HFF-Myc (cell line): ENCODE data around the gene CPA4.

Experiments used
- DNase-seq: peaks from one replicate; pipeline ENCODE4 v3.0.0-alpha.2; 2011; ENCODE audit warnings: low read depth; ENCODE audit errors: extremely low read depth
- H3K4me3 ChIP-seq: replicated peaks from 2 replicates; pipeline ENCODE4 v1.5.1; 2011; ENCODE audit warnings: low read depth, mild to moderate bottlenecking, control low read depth, low read length
- CTCF ChIP-seq: IDR thresholded peaks from 2 replicates; pipeline ENCODE4 v1.5.1; 2012; ENCODE audit warnings: mild to moderate bottlenecking, low read depth, low read length, control low read depth; ENCODE audit errors: missing control alignments

The CPA4 gene

GRCh38 chr7:130365088-130365487 is 72.1 kb downstream of the CPA4 start:
- no peak for DNase-seq
- H3K4me3 ChIP-seq: no peak overlapping the region
- TF ChIP-seq CTCF: no peak

- H3K4me3 ChIP-seq: no peak overlapping the region
- peak; percentile 72 for DNase-seq
- no peak for TF ChIP-seq CTCF
Measured at GRCh38 chr7:130365511-130366441, 72.8 kb downstream of the CPA4 start.

GRCh38 chr7:130366564-130366963 is 73.6 kb downstream of the CPA4 start:
- H3K4me3 ChIP-seq: no peak overlapping the region
- no peak for DNase-seq

GRCh38 chr7:130367088-130367755 is 74.3 kb downstream of the CPA4 start:
- no peak for DNase-seq
- no peak overlapping the region for H3K4me3 ChIP-seq
- no peak for TF ChIP-seq CTCF

More at GRCh38 chr7:130366564-130366963, 73.6 kb downstream of the CPA4 start:
- TF ChIP-seq CTCF: no peak

- no peak for TF ChIP-seq CTCF
- DNase-seq: no peak
- H3K4me3 ChIP-seq: no peak overlapping the region
Measured at GRCh38 chr7:130367836-130368746, 75.1 kb downstream of the CPA4 start.

- TF ChIP-seq CTCF: no peak
- H3K4me3 ChIP-seq: no peak overlapping the region
- no peak for DNase-seq
Measured at GRCh38 chr7:130369110-130369711, 76.2 kb downstream of the CPA4 start.
